GM23338 (cell line): ENCODE measurements around the gene TRIM28. TPM values are rescaled to one million over a fixed set of nuclear protein-coding genes. Genes with fewer than 3 reads are reported as not detected.

ENCODE experiments used
- ATAC-seq: fragments of 200-7000 bp; cut with Tn5 transposase; 3 replicates; pipeline ENCODE4 v1.9.1; 2020
- DNase-seq: peaks from one replicate; pipeline ENCODE4 v3.0.0-alpha.2; 2015; ENCODE audit warnings: low spot score
- H2AFZ ChIP-seq: fragments of 200-600 bp; sonication (generic); 2 replicates; pipeline ENCODE4 v1.8.0; 2016; ENCODE audit warnings: antibody characterized with exemption, mild to moderate bottlenecking, moderate library complexity
- H3F3A ChIP-seq: fragments of 200-600 bp; sonication (generic); replicated peaks from 2 replicates; pipeline ENCODE4 v1.8.0; 2017; ENCODE audit warnings: antibody characterized with exemption, mixed run types, low read depth
- H3K27ac ChIP-seq: fragments of 200-600 bp; sonication (generic); 2 replicates; pipeline ENCODE4 v1.6.1; 2016; ENCODE audit warnings: low read depth
- H3K27me3 ChIP-seq: fragments of 200-600 bp; sonication (generic); 2 replicates; pipeline ENCODE4 v1.8.0; 2016; ENCODE audit warnings: mild to moderate bottlenecking, mixed run types, moderate library complexity; ENCODE audit not compliant: insufficient read depth
- H3K36me3 ChIP-seq: fragments of 200-600 bp; sonication (generic); 2 replicates; pipeline ENCODE4 v1.8.0; 2016; ENCODE audit warnings: mild to moderate bottlenecking; ENCODE audit not compliant: insufficient read depth
- H3K4me1 ChIP-seq: fragments of 200-600 bp; sonication (generic); 2 replicates; pipeline ENCODE4 v1.8.0; 2016; ENCODE audit warnings: mild to moderate bottlenecking, moderate library complexity; ENCODE audit not compliant: insufficient read depth
- H3K4me2 ChIP-seq: fragments of 200-600 bp; sonication (generic); 2 replicates; pipeline ENCODE4 v1.7.1; 2017; ENCODE audit warnings: mixed run types
- H3K4me3 ChIP-seq: fragments of 200-600 bp; sonication (generic); 2 replicates; pipeline ENCODE4 v1.6.1; 2016; ENCODE audit warnings: mixed run types
- H3K79me2 ChIP-seq: fragments of 200-600 bp; sonication (generic); replicated peaks from 2 replicates; pipeline ENCODE4 v1.8.0; 2017; ENCODE audit warnings: mild to moderate bottlenecking; ENCODE audit not compliant: insufficient read depth
- H3K9me2 ChIP-seq: fragments of 200-600 bp; sonication (generic); 2 replicates; pipeline ENCODE4 v1.8.0; 2017; ENCODE audit not compliant: insufficient read depth
- H4K20me1 ChIP-seq: fragments of 200-600 bp; sonication (generic); replicated peaks from 2 replicates; pipeline ENCODE4 v1.8.0; 2017; ENCODE audit warnings: mild to moderate bottlenecking; ENCODE audit not compliant: insufficient read depth
- H3K27ac Mint-ChIP-seq: 2 replicates; pipeline ENCODE4 v1.8.0; 2020; ENCODE audit warnings: inconsistent platforms, mild to moderate bottlenecking, moderate library complexity, mixed read lengths
- H3K27me3 Mint-ChIP-seq: 3 replicates; pipeline ENCODE4 v1.8.0; 2022; ENCODE audit warnings: low read depth, mild to moderate bottlenecking, moderate library complexity, mixed read lengths, inconsistent platforms; ENCODE audit not compliant: insufficient read depth, poor library complexity
- H3K36me3 Mint-ChIP-seq: 3 replicates; pipeline ENCODE4 v1.8.0; 2021; ENCODE audit warnings: low read depth, mild to moderate bottlenecking, inconsistent platforms, moderate library complexity, mixed read lengths
- H3K4me1 Mint-ChIP-seq: 3 replicates; pipeline ENCODE4 v1.8.0; 2020; ENCODE audit warnings: mild to moderate bottlenecking, inconsistent platforms, mixed read lengths
- H3K4me3 Mint-ChIP-seq: 3 replicates; pipeline ENCODE4 v1.8.0; 2021; ENCODE audit warnings: moderate library complexity, mild to moderate bottlenecking, inconsistent platforms, mixed read lengths
- H3K9me3 Mint-ChIP-seq: 3 replicates; pipeline ENCODE4 v1.8.0; 2020; ENCODE audit warnings: moderate library complexity, mild to moderate bottlenecking, inconsistent platforms, mixed read lengths
- CTCF ChIP-seq, 2 experiments: fragments of 200-600 bp in 1 of 2; sonication (generic) in 1 of 2; conservative IDR thresholded peaks; 2 replicates each; pipeline versions ENCODE4 v1.5.1 to v1.6.1; 2016 to 2017; ENCODE audit warnings: antibody characterized with exemption in 2 of 2, low read depth in 2 of 2, mild to moderate bottlenecking in 2 of 2, moderate library complexity in 1 of 2
- EZH2 ChIP-seq: fragments of 200-600 bp; sonication (generic); IDR thresholded peaks from one replicate; pipeline ENCODE4 v1.8.0; 2017; ENCODE audit warnings: antibody characterized with exemption, mild to moderate bottlenecking, low read depth; ENCODE audit not compliant: unreplicated experiment
- EZH2phosphoT487 ChIP-seq: fragments of 200-600 bp; sonication (generic); IDR thresholded peaks from one replicate; pipeline ENCODE4 v1.8.1; 2018; ENCODE audit warnings: antibody characterized with exemption; ENCODE audit not compliant: unreplicated experiment
- NANOG ChIP-seq: IDR thresholded peaks from 2 replicates; pipeline ENCODE4 v1.6.1; 2016; ENCODE audit warnings: antibody characterized with exemption, borderline replicate concordance
- POLR2AphosphoS5 ChIP-seq: IDR thresholded peaks from 2 replicates; pipeline ENCODE4 v1.6.1; 2016; ENCODE audit warnings: antibody characterized with exemption, low read depth
- REST ChIP-seq: IDR thresholded peaks from one replicate; pipeline ENCODE4 v1.6.1; 2018; ENCODE audit warnings: antibody characterized with exemption; ENCODE audit not compliant: unreplicated experiment
- ZNF114 ChIP-seq: fragments of 250-450 bp; sonication (Bioruptor Pico); IDR thresholded peaks from 2 replicates; pipeline ENCODE4 v1.5.0; 2020; ENCODE audit warnings: mild to moderate bottlenecking, moderate library complexity
- ZNF331 ChIP-seq: fragments of 250-450 bp; sonication (Bioruptor Pico); IDR thresholded peaks from 2 replicates; pipeline ENCODE4 v1.5.0; 2020; ENCODE audit warnings: low read depth, mild to moderate bottlenecking, moderate library complexity
- polyA plus RNA-seq: library from polyadenylated mRNA; unstranded; fragments of >200 nt; fragmentation: Nextera tagmentation; extraction: Ambion mirVana; gene quantifications from 2 replicates; pipeline ENCODE4 v1.2.1, GENCODE V29; 2016
- total RNA-seq: library from RNA; depleted of rRNA; stranded (reverse); fragments of >200 nt; shearing (Covaris generic); gene quantifications from 2 replicates; pipeline ENCODE4 v1.2.3, GENCODE V29; 2014
- TF ChIP-seq, protein P1 (sequence below): IDR thresholded peaks from 2 replicates; pipeline ENCODE4 v1.6.1; 2016; ENCODE audit warnings: antibody characterized with exemption

TRIM28 gene
- total and polyA plus RNA-seq, 2 experiments from 2014 or later, result 920 to 1,430 TPM

GRCh38 chr19:58536852-58537798 is 6.7 kb upstream of the TRIM28 start:
- Histone ChIP-seq H3K4me3 (peak overlapping the region; percentile 60; the same call in 1 of the 2 replicates), H3K4me1 (peaks cover 7% of the 10 kb centered on the region; the same call in 1 of the 2 replicates), H3K27ac (peak overlapping the region; percentile 93), H3K4me2 (peak overlapping the region; percentile 79), H3K36me3 (no peaks in the 10 kb centered on the region), H2AFZ (no peak overlapping the region), H4K20me1 (no peaks in the 10 kb centered on the region), H3K27me3 (peaks cover 6% of the 10 kb centered on the region; the same call in 1 of the 2 replicates), H3F3A (peaks cover 6% of the 10 kb centered on the region; the same call in 1 of the 2 replicates), H3K79me2 (no peaks in the 10 kb centered on the region), H3K9me2 (no peaks in the 10 kb centered on the region)
- Mint-ChIP-seq H3K27ac (peak overlapping the region; percentile 98), H3K36me3 (no peaks in the 10 kb centered on the region), H3K9me3 (no peaks in the 10 kb centered on the region), H3K27me3 (peaks cover 10% of the 10 kb centered on the region), H3K4me3 (peak overlapping the region; percentile 74; the same call in 2 of the 3 replicates), H3K4me1 (peaks cover 14% of the 10 kb centered on the region)
- ATAC-seq (no peak), DNase-seq (no peak)
- TF ChIP-seq EZH2 (no peak), CTCF (conservative IDR thresholded peaks at IDR 0.05; ENCODE audit: low read depth in 2 of 2) (no peak)
- TF ChIP-seq, protein P1, sequence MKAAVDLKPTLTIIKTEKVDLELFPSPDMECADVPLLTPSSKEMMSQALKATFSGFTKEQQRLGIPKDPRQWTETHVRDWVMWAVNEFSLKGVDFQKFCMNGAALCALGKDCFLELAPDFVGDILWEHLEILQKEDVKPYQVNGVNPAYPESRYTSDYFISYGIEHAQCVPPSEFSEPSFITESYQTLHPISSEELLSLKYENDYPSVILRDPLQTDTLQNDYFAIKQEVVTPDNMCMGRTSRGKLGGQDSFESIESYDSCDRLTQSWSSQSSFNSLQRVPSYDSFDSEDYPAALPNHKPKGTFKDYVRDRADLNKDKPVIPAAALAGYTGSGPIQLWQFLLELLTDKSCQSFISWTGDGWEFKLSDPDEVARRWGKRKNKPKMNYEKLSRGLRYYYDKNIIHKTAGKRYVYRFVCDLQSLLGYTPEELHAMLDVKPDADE, result no peak

DNA sequence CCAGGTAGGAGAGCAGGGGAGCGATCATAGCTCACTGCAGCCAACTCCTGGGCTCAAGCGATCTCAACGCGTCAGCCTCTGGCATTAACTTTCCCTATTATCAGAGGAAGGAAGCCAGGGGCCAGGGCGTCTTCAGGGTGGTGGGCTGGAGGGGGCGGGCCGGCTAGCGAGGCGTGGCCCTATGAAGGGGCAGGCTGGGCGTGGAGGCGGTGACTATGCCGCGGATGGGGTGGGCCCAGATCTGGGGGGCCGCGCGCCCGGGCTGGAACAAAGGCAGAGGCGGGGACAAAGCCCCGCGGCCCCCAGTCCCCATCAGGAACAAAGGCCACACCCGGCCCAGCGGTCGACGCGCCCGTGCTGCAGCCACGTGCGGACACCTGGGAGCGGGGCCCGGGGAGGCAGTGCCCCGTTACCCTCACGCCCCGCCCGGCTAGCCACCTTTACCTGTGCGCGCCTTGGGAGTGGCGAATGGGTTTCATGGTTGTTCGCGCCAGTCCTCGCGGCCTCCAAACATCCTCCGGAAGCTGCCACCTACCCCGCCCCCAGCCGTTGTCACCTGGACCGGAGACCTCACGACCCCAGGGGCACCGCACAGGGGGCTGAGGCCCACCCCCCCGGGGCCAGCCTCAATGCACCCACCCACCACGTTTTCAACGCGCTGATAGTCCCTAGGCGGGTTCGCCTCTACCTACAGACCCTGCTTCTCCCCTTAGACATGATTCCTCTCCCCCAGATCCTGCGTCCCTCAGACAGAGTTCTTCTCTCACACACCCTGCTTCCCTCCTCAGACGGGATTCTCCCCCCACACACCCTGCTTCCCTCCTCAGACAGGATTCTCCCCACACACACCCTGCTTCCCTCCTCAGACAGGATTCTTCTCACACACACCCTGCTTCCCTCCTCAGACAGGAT is 5.4 kb upstream of the TRIM28 start:
- Histone ChIP-seq H3K36me3 (no peaks in the 10 kb centered on the region), H3K27ac (peak overlapping the region; percentile 93), H3K4me1 (peaks cover 7% of the 10 kb centered on the region; the same call in 1 of the 2 replicates), H3K27me3 (peaks cover 15% of the 10 kb centered on the region; the same call in 1 of the 2 replicates), H3K4me2 (peak overlapping the region; percentile 79), H2AFZ (peak overlapping the region; percentile 32; the same call in 1 of the 2 replicates), H3K9me2 (no peaks in the 10 kb centered on the region), H4K20me1 (no peaks in the 10 kb centered on the region), H3F3A (peaks cover 11% of the 10 kb centered on the region), H3K4me3 (peak overlapping the region; percentile 60), H3K79me2 (no peaks in the 10 kb centered on the region)
- ATAC-seq (peak; percentile 98), DNase-seq (peak; percentile 97)
- Mint-ChIP-seq H3K9me3 (no peaks in the 10 kb centered on the region), H3K36me3 (no peaks in the 10 kb centered on the region), H3K4me1 (peaks cover 11% of the 10 kb centered on the region), H3K27me3 (peaks cover 21% of the 10 kb centered on the region), H3K4me3 (peak overlapping the region; percentile 74), H3K27ac (peak overlapping the region; percentile 98)
- TF ChIP-seq ZNF331 (CRISPR knock-in tag) (no peak), EZH2phosphoT487 (no peak), REST (no peak), POLR2AphosphoS5 (peak; percentile 80), ZNF114 (CRISPR knock-in tag) (no peak), NANOG (no peak)
- TF ChIP-seq, protein P1, result peak; percentile 64
